ENCODE results near the gene ECEL1. TPM values are rescaled to one million over a fixed set of nuclear protein-coding genes. Genes with fewer than 3 reads are reported as not detected.
"Not testable (repeated sequence)": the region's sequence is repeated elsewhere in the genome, so short reads cannot be mapped to it uniquely, and the experiment has no call there.

ECEL1 gene
- total and polyA plus RNA-seq, 7 donors: 0.32 to 1.8 (median 0.55) TPM

GRCh38 chr2:232455426-232456255 is 32.0 kb downstream of the ECEL1 start, which contains the start of gene ALPI:
TSS of gene ALPI (plus strand) at chr2:232456153. CDS start at chr2:232456200, 47 bp downstream.
- no peak for ATAC-seq

GRCh38 chr2:232454630-232455029 is 33.0 kb downstream of the ECEL1 start:
- Histone ChIP-seq H3K36me3 (ENCODE audit: insufficient read depth in 1 of 2, low read depth in 1 of 2) (no peaks in the 10 kb centered on the region), H3K9me3 (no peaks in the 10 kb centered on the region), H3K4me3 (no peak overlapping the region), H3K27ac (no peak overlapping the region), H3K27me3 (ENCODE audit: insufficient read depth in 3 of 3, low read length in 2 of 3) (peaks cover 0 to 14% (median 0%) of the 10 kb centered on the region in 3 donors), H3K4me1 (no peaks in the 10 kb centered on the region)
- DNase-seq (peak in 1 of 2 donors; percentile 43), ATAC-seq (no peak)
- 83 to 87% (median 85%) methylated on average over 9 of the region's 9 CpGs for WGBS, 3 donors
- TF ChIP-seq CTCF (IDR thresholded peaks at IDR 0.05): no peak
- intact Hi-C loops (cut with DNase I): loop anchor here in 1 of 2 donors (5.0 kb wide), 1 partner anchor 63 kb away; no protein-coding TSS in a partner anchor

More at GRCh38 chr2:232455426-232456255, 32.0 kb downstream of the ECEL1 start, which contains the start of gene ALPI:
- H3K4me3 ChIP-seq: no peak within 1 kb of the TSS
- H3K4me1 ChIP-seq: no peaks in the 10 kb centered on the region
- intact Hi-C loops (cut with DNase I): loop anchor here in 1 of 2 donors (5.0 kb wide), 1 partner anchor 62 kb away; no protein-coding TSS in a partner anchor
- no peak for TF ChIP-seq CTCF (IDR thresholded peaks at IDR 0.05)
- DNase-seq: peak in 1 of 2 donors; percentile 36
- H3K9me3 ChIP-seq: no peaks in the 10 kb centered on the region
- H3K27me3 ChIP-seq (ENCODE audit: insufficient read depth in 3 of 3, low read length in 2 of 3): peaks cover 0 to 16% (median 0%) of the 10 kb centered on the region in 3 donors
- H3K27ac ChIP-seq: no peak within 1 kb of the TSS
- 84 to 90% (median 86%) methylated on average over 13 to 14 of the region's 14 CpGs for WGBS, 3 donors
- H3K36me3 ChIP-seq (ENCODE audit: insufficient read depth in 1 of 2, low read depth in 1 of 2): no peaks in the 10 kb centered on the region

GRCh38 chr2:232451645-232452044 is 36.0 kb downstream of the ECEL1 start:
- H3K27me3 ChIP-seq (ENCODE audit: insufficient read depth in 3 of 3, low read length in 2 of 3); intact Hi-C loops (cut with DNase I); H3K36me3 ChIP-seq (ENCODE audit: insufficient read depth in 1 of 2, low read depth in 1 of 2); H3K4me3 ChIP-seq; H3K27ac ChIP-seq; H3K4me1 ChIP-seq; ATAC-seq; H3K9me3 ChIP-seq: not testable (repeated sequence)
- peak in 1 of 2 donors; percentile 27 for DNase-seq
- 93 to 98% (median 94%) methylated on average over 3 of the region's 3 CpGs for whole genome bisulfite sequencing, 3 donors

GRCh38 chr2:232449964-232450363 is 37.7 kb downstream of the ECEL1 start:
- no peaks in the 10 kb centered on the region for H3K27me3 ChIP-seq (ENCODE audit: insufficient read depth in 3 of 3, low read length in 2 of 3)
- no peak for ATAC-seq
- intact Hi-C loops (cut with DNase I): loop anchor here in 1 of 2 donors (5.0 kb wide), 1 partner anchor 52 kb away; no protein-coding TSS in a partner anchor
- DNase-seq: peak in 1 of 2 donors; percentile 35
- TF ChIP-seq CTCF (IDR thresholded peaks at IDR 0.05): no peak
- H3K4me3 ChIP-seq: no peak overlapping the region
- no peaks in the 10 kb centered on the region for H3K36me3 ChIP-seq (ENCODE audit: insufficient read depth in 1 of 2, low read depth in 1 of 2)
- 75 to 79% (median 79%) methylated on average over 11 to 12 of the region's 12 CpGs for WGBS, 3 donors
- H3K4me1 ChIP-seq: no peaks in the 10 kb centered on the region
- no peaks in the 10 kb centered on the region for H3K9me3 ChIP-seq
- H3K27ac ChIP-seq: no peak overlapping the region

- H3K36me3 ChIP-seq (ENCODE audit: insufficient read depth in 1 of 2, low read depth in 1 of 2): no peaks in the 10 kb centered on the region
- 71 to 81% (median 74%) methylated on average over 10 of the region's 10 CpGs for WGBS, 3 donors
- no peak overlapping the region for H3K27ac ChIP-seq
- no peaks in the 10 kb centered on the region for H3K27me3 ChIP-seq (ENCODE audit: insufficient read depth in 3 of 3, low read length in 2 of 3)
- ATAC-seq (no peak), DNase-seq (no peak)
- no peak for TF ChIP-seq CTCF (IDR thresholded peaks at IDR 0.05)
- no peak overlapping the region for H3K4me3 ChIP-seq
- no peaks in the 10 kb centered on the region for H3K9me3 ChIP-seq
- intact Hi-C loops (cut with DNase I): loop anchor here in 1 of 2 donors (5.0 kb wide), 1 partner anchor 54 kb away; no protein-coding TSS in a partner anchor
- H3K4me1 ChIP-seq: peaks cover 7% of the 10 kb centered on the region
Measured at GRCh38 chr2:232448304-232448690, 39.3 kb downstream of the ECEL1 start.
